PC-3 (cell line): ENCODE measurements around the gene NCAPG. TPM values are rescaled to one million over a fixed set of nuclear protein-coding genes. Genes with fewer than 3 reads are reported as not detected.

Experiments
- ATAC-seq: fragments of 200-7000 bp; cut with Tn5 transposase; 2 replicates; pipeline ENCODE4 v1.9.1; 2020; ENCODE audit warnings: mild to moderate bottlenecking, moderate library complexity
- BruUV-seq: library from RNA; stranded (reverse); fragments of 400-500 nt; replicated peaks from 2 replicates; lab custom pipeline; 2021; lab: Mats Ljungman, UMichigan
- CTCF ChIA-PET: fragments of 300-600 bp; sonication (Branson Sonifier 250); formaldehyde crosslinking; loops from one replicate; lab custom pipeline; 2022; ENCODE audit warnings: antibody characterized with exemption; lab: Charles Lee
- POLR2A ChIA-PET: fragments of 300-600 bp; sonication (Branson Sonifier 250); formaldehyde crosslinking; loops from one replicate; lab custom pipeline; 2022; ENCODE audit warnings: antibody characterized with exemption; ENCODE audit not compliant: unreplicated experiment; lab: Charles Lee
- DNase-seq: peaks from one replicate; pipeline ENCODE4 v3.0.0-alpha.2; 2015
- H2AFZ ChIP-seq: fragments of 300-600 bp; sonication (generic); 2 replicates; pipeline ENCODE4 v1.6.0; 2016; ENCODE audit warnings: antibody characterized with exemption, low read length
- H3F3A ChIP-seq: fragments of 300-600 bp; sonication (generic); one replicate; pipeline ENCODE4 v1.6.0; 2017; ENCODE audit warnings: antibody characterized with exemption, low read length, control low read depth, mild to moderate bottlenecking; ENCODE audit not compliant: unreplicated experiment
- H3K27ac ChIP-seq: fragments of 300-600 bp; sonication (generic); 2 replicates; pipeline ENCODE4 v1.5.1; 2016; ENCODE audit warnings: mild to moderate bottlenecking, low read length
- H3K27me3 ChIP-seq: fragments of 300-600 bp; sonication (generic); 2 replicates; pipeline ENCODE4 v1.6.1; 2016; ENCODE audit warnings: low read length, mixed read lengths
- H3K36me3 ChIP-seq: fragments of 300-600 bp; sonication (generic); 2 replicates; pipeline ENCODE4 v1.6.1; 2016; ENCODE audit warnings: low read depth, mixed run types, low read length, mixed read lengths
- H3K4me1 ChIP-seq: fragments of 300-600 bp; sonication (generic); 2 replicates; pipeline ENCODE4 v1.5.1; 2016; ENCODE audit warnings: low read length; ENCODE audit not compliant: insufficient read depth
- H3K4me2 ChIP-seq: fragments of 300-600 bp; sonication (generic); 2 replicates; pipeline ENCODE4 v1.6.0; 2016; ENCODE audit warnings: low read length
- H3K4me3 ChIP-seq: fragments of 300-600 bp; sonication (generic); 2 replicates; pipeline ENCODE4 v1.5.1; 2016; ENCODE audit warnings: mild to moderate bottlenecking, low read length, mixed read lengths
- H3K79me2 ChIP-seq: fragments of 300-600 bp; sonication (generic); 2 replicates; pipeline ENCODE4 v1.6.1; 2017; ENCODE audit warnings: low read length, mixed read lengths
- H3K9ac ChIP-seq: fragments of 300-600 bp; sonication (generic); 2 replicates; pipeline ENCODE4 v1.6.0; 2016; ENCODE audit warnings: mild to moderate bottlenecking, low read length
- H3K9me2 ChIP-seq: fragments of 300-600 bp; sonication (generic); replicated peaks from 2 replicates; pipeline ENCODE4 v1.6.1; 2016; ENCODE audit warnings: mixed run types, low read length, mixed read lengths
- H3K9me3 ChIP-seq: fragments of 300-600 bp; sonication (generic); 2 replicates; pipeline ENCODE4 v1.6.1; 2016; ENCODE audit warnings: low read length, mixed read lengths
- H4K20me1 ChIP-seq: fragments of 300-600 bp; sonication (generic); 2 replicates; pipeline ENCODE4 v1.6.1; 2016; ENCODE audit warnings: low read length, mixed read lengths
- EZH2 ChIP-seq: fragments of 300-600 bp; sonication (generic); IDR thresholded peaks from one replicate; pipeline ENCODE4 v1.6.1; 2017; ENCODE audit warnings: antibody characterized with exemption, mild to moderate bottlenecking, low read length; ENCODE audit not compliant: unreplicated experiment
- EZH2phosphoT487 ChIP-seq: fragments of 300-600 bp; sonication (generic); IDR thresholded peaks from 2 replicates; pipeline ENCODE4 v1.6.1; 2018; ENCODE audit warnings: mild to moderate bottlenecking, antibody characterized with exemption, low read length, borderline replicate concordance
- intact Hi-C: fragments of 100-400 bp; cut with micrococcal nuclease; formaldehyde crosslinking; loops from 2 replicates; pipeline ENCODE4 v1.9.0; 2023
- total RNA-seq: library from RNA; depleted of rRNA; stranded (reverse); fragments of >200 nt; gene quantifications from 2 replicates; pipeline ENCODE4 v1.2.3, GENCODE V29; 2014
- TF ChIP-seq, protein P1 (sequence below): fragments of 300-600 bp; sonication (generic); conservative IDR thresholded peaks from 2 replicates; pipeline ENCODE4 v1.5.1; 2017; ENCODE audit warnings: antibody characterized with exemption, low read depth, mild to moderate bottlenecking, low read length

The NCAPG gene
- total RNA-seq, 1 experiment from 2014 or later, result 27.6 TPM

DNA sequence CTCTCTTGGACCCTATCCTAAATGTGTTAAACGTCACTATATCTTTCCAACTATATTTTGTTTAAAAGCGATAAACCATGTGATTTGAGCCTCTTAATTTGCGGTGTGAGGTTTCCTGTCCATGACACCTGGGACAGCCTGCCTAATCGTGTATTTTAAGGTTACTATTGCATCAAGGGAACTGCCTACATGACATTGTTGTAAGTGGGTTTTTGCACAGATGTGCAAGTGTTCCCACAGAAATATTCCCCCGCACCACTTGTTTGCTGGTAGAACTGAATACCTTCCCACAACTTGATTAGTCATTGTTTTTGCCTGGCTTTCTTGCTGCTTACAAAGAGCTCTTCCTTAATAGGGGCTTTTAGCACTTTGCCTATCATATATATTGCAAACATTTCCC lies 24.2 kb upstream of the NCAPG start:
- Histone ChIP-seq H4K20me1 (no peaks in the 10 kb centered on the region), H3K27me3 (no peaks in the 10 kb centered on the region), H3K27ac (peak overlapping the region; percentile 44; the same call in 1 of the 2 replicates), H3K9me3 (no peaks in the 10 kb centered on the region), H3F3A (no peaks in the 10 kb centered on the region), H3K9ac (no peak overlapping the region), H3K79me2 (no peaks in the 10 kb centered on the region), H3K4me3 (no peak overlapping the region), H3K9me2 (no peaks in the 10 kb centered on the region), H2AFZ (no peak overlapping the region), H3K4me1 (peaks cover 31% of the 10 kb centered on the region), H3K4me2 (peak overlapping the region; percentile 41), H3K36me3 (no peaks in the 10 kb centered on the region)
- intact Hi-C loops, result no loop called here
- no peak for ATAC-seq
- TF ChIP-seq EZH2phosphoT487 (no peak), EZH2 (no peak)
- TF ChIP-seq, protein P1, sequence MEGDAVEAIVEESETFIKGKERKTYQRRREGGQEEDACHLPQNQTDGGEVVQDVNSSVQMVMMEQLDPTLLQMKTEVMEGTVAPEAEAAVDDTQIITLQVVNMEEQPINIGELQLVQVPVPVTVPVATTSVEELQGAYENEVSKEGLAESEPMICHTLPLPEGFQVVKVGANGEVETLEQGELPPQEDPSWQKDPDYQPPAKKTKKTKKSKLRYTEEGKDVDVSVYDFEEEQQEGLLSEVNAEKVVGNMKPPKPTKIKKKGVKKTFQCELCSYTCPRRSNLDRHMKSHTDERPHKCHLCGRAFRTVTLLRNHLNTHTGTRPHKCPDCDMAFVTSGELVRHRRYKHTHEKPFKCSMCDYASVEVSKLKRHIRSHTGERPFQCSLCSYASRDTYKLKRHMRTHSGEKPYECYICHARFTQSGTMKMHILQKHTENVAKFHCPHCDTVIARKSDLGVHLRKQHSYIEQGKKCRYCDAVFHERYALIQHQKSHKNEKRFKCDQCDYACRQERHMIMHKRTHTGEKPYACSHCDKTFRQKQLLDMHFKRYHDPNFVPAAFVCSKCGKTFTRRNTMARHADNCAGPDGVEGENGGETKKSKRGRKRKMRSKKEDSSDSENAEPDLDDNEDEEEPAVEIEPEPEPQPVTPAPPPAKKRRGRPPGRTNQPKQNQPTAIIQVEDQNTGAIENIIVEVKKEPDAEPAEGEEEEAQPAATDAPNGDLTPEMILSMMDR, result no peak
- ChIA-PET POLR2A (no interaction called here), CTCF (interaction anchor here (0.5 kb wide), 1 partner anchor 177 kb away, joined by 3 read pairs; no protein-coding TSS in a partner anchor)
- BruUV-seq, result no TSS peak
- DNase-seq, result peak; percentile 23

DNA sequence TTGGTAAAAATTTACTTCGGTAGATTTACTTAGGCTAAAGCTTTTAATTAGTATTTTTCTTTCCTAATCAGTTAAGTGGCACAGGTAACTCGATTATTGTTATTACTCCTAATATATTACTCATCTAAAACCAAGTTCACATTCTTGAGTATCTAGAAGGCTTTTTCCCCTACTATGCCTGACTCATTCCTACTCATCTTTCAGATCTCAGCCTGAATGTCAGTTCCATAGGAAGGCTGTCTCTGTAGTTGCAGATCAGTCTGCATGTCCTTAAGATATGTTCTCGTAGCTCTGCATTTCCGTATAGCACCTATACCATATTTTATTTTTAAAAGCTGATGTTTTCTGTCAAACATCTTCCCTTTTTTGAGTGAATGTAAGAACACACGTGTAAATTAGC lies 23.5 kb upstream of the NCAPG start:
- Histone ChIP-seq H3K27ac (peak overlapping the region; percentile 44), H3K79me2 (no peaks in the 10 kb centered on the region), H3K9ac (no peak overlapping the region), H3K9me3 (no peaks in the 10 kb centered on the region), H2AFZ (no peak overlapping the region), H3F3A (no peaks in the 10 kb centered on the region), H3K36me3 (no peaks in the 10 kb centered on the region), H3K9me2 (no peaks in the 10 kb centered on the region), H3K27me3 (no peaks in the 10 kb centered on the region), H3K4me1 (peaks cover 31% of the 10 kb centered on the region), H3K4me3 (no peak overlapping the region), H4K20me1 (no peaks in the 10 kb centered on the region), H3K4me2 (peak overlapping the region; percentile 41)
- POLR2A ChIA-PET, result no interaction called here
- no peak for TF ChIP-seq EZH2
- TF ChIP-seq, protein P1, result no peak
- no peak for TF ChIP-seq EZH2phosphoT487
- no TSS peak for BruUV-seq
- intact Hi-C loops, result no loop called here
- DNase-seq (peak; percentile 78), ATAC-seq (peak; percentile 94)
- CTCF ChIA-PET, result no interaction called here

DNA sequence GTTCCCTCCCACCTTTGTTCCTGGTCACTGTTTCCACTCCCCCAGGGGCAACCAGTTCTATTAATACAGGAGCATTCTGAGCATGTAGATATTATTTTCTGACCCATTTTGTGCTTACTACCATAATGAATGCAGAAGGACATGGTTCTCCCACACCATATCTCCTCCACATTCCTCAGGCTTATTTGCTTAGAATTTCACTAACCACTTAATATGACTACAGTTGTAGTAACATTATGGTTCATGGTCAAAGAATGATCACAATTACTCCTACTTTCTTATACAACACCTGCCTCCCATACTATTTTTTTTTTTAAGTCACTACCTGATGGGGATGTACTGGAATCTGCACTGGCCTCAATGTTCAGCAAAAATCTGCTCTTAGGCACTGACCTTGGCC lies 21.8 kb upstream of the NCAPG start:
- intact Hi-C loops, result no loop called here
- no peaks in the 10 kb centered on the region for H3K36me3 ChIP-seq
- no peak; the same call in 1 of the 2 replicates for ATAC-seq
- no peak overlapping the region for H3K27ac ChIP-seq
- BruUV-seq, result no TSS peak
- H3K79me2 ChIP-seq, result no peaks in the 10 kb centered on the region
- H3K4me2 ChIP-seq, result no peak overlapping the region
- H3K27me3 ChIP-seq, result no peaks in the 10 kb centered on the region
- no peak overlapping the region for H2AFZ ChIP-seq
- peak; percentile 49 for DNase-seq
- CTCF ChIA-PET, result no interaction called here
- no peaks in the 10 kb centered on the region for H3K9me3 ChIP-seq
- peaks cover 36% of the 10 kb centered on the region for H3K4me1 ChIP-seq
- no peak overlapping the region for H3K9ac ChIP-seq
- no peak overlapping the region for H3K4me3 ChIP-seq
- no peaks in the 10 kb centered on the region for H3F3A ChIP-seq
- H3K9me2 ChIP-seq, result no peaks in the 10 kb centered on the region
- POLR2A ChIA-PET, result no interaction called here
- H4K20me1 ChIP-seq, result no peaks in the 10 kb centered on the region
- no peak for TF ChIP-seq EZH2phosphoT487
- TF ChIP-seq, protein P1, result no peak
- TF ChIP-seq EZH2, result no peak
